Cardiac muscle cell (in vitro differentiated cells and primary cell): ENCODE measurements around the gene SHC3. TPM values are rescaled to one million over a fixed set of nuclear protein-coding genes. Genes with fewer than 3 reads are reported as not detected.

Experiments used
- DNase-seq, 2 donors: peaks; one replicate each; pipeline versions ENCODE4 v3.0.0 to v3.0.0-alpha.2; 2010 to 2017; ENCODE audit warnings: low read depth in 1 of 2, low spot score in 1 of 2
- H3K27ac ChIP-seq: fragments of 200-600 bp; sonication (generic); 2 replicates; pipeline ENCODE4 v1.5.1; 2016
- H3K27me3 ChIP-seq: fragments of 200-600 bp; sonication (generic); 2 replicates; pipeline ENCODE4 v1.6.0; 2016; ENCODE audit warnings: control low read depth
- H3K36me3 ChIP-seq: fragments of 200-600 bp; sonication (generic); 2 replicates; pipeline ENCODE4 v1.5.1; 2016; ENCODE audit warnings: control low read depth
- H3K4me1 ChIP-seq: fragments of 200-600 bp; sonication (generic); 2 replicates; pipeline ENCODE4 v1.8.1; 2017; ENCODE audit warnings: low read depth, mild to moderate bottlenecking, mixed run types
- H3K4me3 ChIP-seq: fragments of 200-600 bp; sonication (generic); 2 replicates; pipeline ENCODE4 v1.5.1; 2016; ENCODE audit warnings: mild to moderate bottlenecking
- H3K9me3 ChIP-seq: fragments of 200-600 bp; sonication (generic); 2 replicates; pipeline ENCODE4 v1.5.1; 2017; ENCODE audit warnings: low read depth, mild to moderate bottlenecking, control low read depth
- polyA plus RNA-seq: library from polyadenylated mRNA; unstranded; fragments of >200 nt; fragmentation: Nextera tagmentation; extraction: Ambion mirVana; gene quantifications from 2 replicates; pipeline ENCODE4 v1.2.1, GENCODE V29; 2016
- total RNA-seq: library from RNA; depleted of rRNA; stranded (reverse); fragments of >200 nt; gene quantifications from 2 replicates; pipeline ENCODE4 v1.2.3, GENCODE V29; 2016
- TF ChIP-seq, protein P1 (sequence below): IDR thresholded peaks from 2 replicates; pipeline ENCODE4 v1.5.1; 2012; ENCODE audit warnings: low read depth, mild to moderate bottlenecking, low read length

SHC3 gene
- total and polyA plus RNA-seq, 2 experiments from 2014 or later, result 0.27 to 0.34 TPM

DNA sequence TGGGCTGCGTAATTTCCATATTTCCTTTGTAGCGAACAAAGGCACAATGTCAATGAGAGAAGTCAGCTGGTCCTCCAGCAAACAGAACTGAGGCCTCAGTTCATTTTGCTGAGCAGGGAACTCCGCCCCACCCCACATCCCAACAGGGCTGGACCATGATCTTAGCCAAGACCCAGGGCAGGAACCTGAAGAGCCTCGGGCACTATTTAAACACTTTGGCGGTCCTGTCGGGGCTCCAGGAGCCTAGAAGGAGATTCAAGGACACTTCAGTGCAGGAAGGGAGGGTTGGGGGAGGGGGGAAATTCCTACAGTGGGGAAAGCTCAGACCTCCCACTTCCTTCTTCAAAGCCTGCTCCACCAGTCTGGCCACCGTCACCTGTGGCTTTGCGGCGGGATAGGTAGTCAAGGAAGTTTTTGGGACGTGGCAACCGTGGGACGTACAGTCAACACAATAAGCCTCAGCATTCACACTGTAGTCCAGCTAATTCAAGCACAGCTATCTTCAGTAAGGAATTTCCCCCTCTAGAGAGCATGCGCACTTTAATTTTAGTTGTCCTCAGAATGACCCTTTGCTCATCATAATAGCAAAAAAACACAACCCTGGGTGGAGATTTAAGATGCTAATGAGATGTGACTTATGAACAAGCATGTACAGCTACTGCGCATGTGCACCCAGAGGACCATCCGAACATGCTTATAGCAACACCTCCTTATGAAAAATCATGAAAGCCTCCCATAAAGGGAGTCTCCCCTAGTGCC lies 156.4 kb downstream of the SHC3 start:
- Histone ChIP-seq H3K36me3 (no peaks in the 10 kb centered on the region), H3K4me1 (peaks cover 38% of the 10 kb centered on the region), H3K9me3 (no peaks in the 10 kb centered on the region), H3K4me3 (no peak overlapping the region), H3K27me3 (no peaks in the 10 kb centered on the region), H3K27ac (peak overlapping the region; percentile 95)
- TF ChIP-seq, protein P1, sequence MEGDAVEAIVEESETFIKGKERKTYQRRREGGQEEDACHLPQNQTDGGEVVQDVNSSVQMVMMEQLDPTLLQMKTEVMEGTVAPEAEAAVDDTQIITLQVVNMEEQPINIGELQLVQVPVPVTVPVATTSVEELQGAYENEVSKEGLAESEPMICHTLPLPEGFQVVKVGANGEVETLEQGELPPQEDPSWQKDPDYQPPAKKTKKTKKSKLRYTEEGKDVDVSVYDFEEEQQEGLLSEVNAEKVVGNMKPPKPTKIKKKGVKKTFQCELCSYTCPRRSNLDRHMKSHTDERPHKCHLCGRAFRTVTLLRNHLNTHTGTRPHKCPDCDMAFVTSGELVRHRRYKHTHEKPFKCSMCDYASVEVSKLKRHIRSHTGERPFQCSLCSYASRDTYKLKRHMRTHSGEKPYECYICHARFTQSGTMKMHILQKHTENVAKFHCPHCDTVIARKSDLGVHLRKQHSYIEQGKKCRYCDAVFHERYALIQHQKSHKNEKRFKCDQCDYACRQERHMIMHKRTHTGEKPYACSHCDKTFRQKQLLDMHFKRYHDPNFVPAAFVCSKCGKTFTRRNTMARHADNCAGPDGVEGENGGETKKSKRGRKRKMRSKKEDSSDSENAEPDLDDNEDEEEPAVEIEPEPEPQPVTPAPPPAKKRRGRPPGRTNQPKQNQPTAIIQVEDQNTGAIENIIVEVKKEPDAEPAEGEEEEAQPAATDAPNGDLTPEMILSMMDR, result no peak
- DNase-seq, result peak; percentile 42 to 86

DNA sequence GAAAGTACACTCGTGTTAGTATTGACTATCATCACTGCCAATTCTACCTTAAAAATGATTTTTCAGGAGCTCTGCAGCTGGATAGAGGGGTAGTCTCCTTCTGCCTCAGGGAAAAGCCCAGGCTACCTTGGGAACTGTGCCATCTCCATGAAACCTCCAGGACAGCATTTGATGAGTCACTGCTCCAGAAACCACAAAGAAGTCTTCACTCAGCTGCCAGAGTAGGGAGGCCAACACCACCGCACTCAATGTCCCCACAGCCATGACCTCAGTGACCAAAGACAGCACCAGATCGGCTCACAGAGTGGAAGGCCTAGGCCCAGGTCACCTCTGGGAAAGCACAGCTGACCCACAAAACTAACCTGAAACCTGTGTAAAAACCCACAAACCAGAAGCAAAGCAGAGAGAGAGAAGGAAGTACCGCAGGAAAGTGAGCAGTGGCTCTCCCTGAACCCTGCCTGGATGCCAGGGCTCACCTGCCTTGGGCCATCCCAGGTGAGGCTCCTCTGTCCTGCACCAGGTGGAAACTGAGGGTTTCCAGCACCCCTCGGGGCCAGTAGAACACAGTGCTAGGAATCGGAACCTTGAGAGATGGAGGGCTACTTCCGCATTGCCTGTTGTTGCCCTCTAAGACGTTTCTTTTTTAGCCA lies 157.3 kb downstream of the SHC3 start:
- Histone ChIP-seq H3K27me3 (no peaks in the 10 kb centered on the region), H3K4me3 (no peak overlapping the region), H3K27ac (peak overlapping the region; percentile 95), H3K9me3 (no peaks in the 10 kb centered on the region), H3K4me1 (peaks cover 38% of the 10 kb centered on the region), H3K36me3 (no peaks in the 10 kb centered on the region)
- TF ChIP-seq, protein P1, result no peak
- DNase-seq, result peak in 1 of 2 donors; percentile 88

- no peak overlapping the region for H3K4me3 ChIP-seq
- no peaks in the 10 kb centered on the region for H3K9me3 ChIP-seq
- H3K36me3 ChIP-seq, result no peaks in the 10 kb centered on the region
- no peak for DNase-seq
- peak overlapping the region; percentile 95 for H3K27ac ChIP-seq
- peaks cover 38% of the 10 kb centered on the region for H3K4me1 ChIP-seq
- TF ChIP-seq, protein P1, result no peak
- H3K27me3 ChIP-seq, result no peaks in the 10 kb centered on the region
These were observed 157.9 kb downstream of the SHC3 start for GRCh38 chr9:89020754-89021153.

- Histone ChIP-seq H3K4me1 (peaks cover 22% of the 10 kb centered on the region), H3K27me3 (no peaks in the 10 kb centered on the region), H3K36me3 (no peaks in the 10 kb centered on the region), H3K9me3 (no peaks in the 10 kb centered on the region), H3K4me3 (no peak overlapping the region), H3K27ac (no peak overlapping the region)
- DNase-seq, result no peak
- TF ChIP-seq, protein P1, result no peak
These were observed 163.3 kb downstream of the SHC3 start for GRCh38 chr9:89015336-89015735.

DNA sequence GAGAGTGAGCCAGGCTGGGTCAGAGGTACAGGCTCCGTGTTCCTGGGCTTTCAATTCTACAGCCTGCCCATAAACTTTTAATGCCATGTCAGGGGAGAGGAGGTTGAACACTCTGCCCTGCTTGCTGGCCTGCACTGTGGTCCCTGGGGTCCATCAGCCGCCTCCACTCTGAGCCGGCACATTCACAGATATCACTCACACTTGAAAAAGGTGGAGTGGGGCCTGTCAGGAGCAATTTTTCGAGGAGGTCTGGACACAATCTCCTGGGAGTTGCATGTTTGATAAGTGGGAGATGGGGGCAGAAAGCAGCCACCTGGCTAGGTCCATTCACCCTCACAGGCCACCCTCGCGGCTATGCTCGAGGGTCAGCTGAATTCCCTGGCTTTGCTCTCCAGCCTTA lies 164.5 kb downstream of the SHC3 start:
- Histone ChIP-seq H3K9me3 (no peaks in the 10 kb centered on the region), H3K4me3 (no peak overlapping the region), H3K4me1 (peaks cover 22% of the 10 kb centered on the region), H3K36me3 (no peaks in the 10 kb centered on the region), H3K27ac (peak overlapping the region; percentile 15), H3K27me3 (no peaks in the 10 kb centered on the region)
- TF ChIP-seq, protein P1, result no peak
- DNase-seq, result peak in 1 of 2 donors; percentile 47
